DOHH2 (cell line): ENCODE measurements around the gene AJAP1.

ENCODE experiments used
- EZH2phosphoT487 ChIP-seq: fragments of 200-600 bp; sonication (generic); IDR thresholded peaks from 2 replicates; pipeline ENCODE4 v1.6.1; 2017; ENCODE audit warnings: borderline replicate concordance, mild to moderate bottlenecking, antibody characterized with exemption, low read length, moderate library complexity, mixed read lengths
- TF ChIP-seq, protein P1 (sequence below): fragments of 200-600 bp; sonication (generic); IDR thresholded peaks from one replicate; pipeline ENCODE4 v1.5.1; 2014; ENCODE audit warnings: antibody characterized with exemption, mild to moderate bottlenecking, low read depth, low read length; ENCODE audit not compliant: poor library complexity, severe bottlenecking

DNA sequence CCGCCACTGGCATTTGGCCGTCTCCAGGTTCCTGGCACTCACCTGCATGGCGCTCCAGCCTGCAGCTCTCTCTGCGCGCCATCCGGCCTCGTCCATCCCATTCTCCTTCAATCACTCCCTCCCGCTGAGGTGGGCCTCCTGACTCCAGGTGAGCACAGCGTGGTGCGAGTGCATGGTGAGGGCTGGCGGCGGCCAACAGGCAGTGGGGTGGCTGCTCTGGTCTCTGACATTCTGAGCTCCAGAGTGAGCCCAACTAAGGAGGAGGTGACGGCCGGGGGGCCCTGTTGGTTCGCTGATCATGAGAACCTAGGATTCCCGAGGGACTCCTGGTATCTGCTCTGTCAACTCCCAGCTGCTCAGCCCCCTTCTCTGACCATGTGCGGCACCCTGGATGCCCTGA lies 130.4 kb downstream of the AJAP1 start:
- TF ChIP-seq EZH2phosphoT487 = no peak
- TF ChIP-seq, protein P1, sequence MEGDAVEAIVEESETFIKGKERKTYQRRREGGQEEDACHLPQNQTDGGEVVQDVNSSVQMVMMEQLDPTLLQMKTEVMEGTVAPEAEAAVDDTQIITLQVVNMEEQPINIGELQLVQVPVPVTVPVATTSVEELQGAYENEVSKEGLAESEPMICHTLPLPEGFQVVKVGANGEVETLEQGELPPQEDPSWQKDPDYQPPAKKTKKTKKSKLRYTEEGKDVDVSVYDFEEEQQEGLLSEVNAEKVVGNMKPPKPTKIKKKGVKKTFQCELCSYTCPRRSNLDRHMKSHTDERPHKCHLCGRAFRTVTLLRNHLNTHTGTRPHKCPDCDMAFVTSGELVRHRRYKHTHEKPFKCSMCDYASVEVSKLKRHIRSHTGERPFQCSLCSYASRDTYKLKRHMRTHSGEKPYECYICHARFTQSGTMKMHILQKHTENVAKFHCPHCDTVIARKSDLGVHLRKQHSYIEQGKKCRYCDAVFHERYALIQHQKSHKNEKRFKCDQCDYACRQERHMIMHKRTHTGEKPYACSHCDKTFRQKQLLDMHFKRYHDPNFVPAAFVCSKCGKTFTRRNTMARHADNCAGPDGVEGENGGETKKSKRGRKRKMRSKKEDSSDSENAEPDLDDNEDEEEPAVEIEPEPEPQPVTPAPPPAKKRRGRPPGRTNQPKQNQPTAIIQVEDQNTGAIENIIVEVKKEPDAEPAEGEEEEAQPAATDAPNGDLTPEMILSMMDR = no peak
